Hepatocyte (in vitro differentiated cells): ENCODE data around the gene GAP43.

ENCODE experiments used
- EZH2 ChIP-seq: fragments of 200-600 bp; sonication (generic); IDR thresholded peaks from 2 replicates; pipeline ENCODE4 v1.6.1; 2016; ENCODE audit warnings: antibody characterized with exemption, mild to moderate bottlenecking, borderline replicate concordance
- TF ChIP-seq, protein P1 (sequence below): fragments of 200-600 bp; sonication (generic); IDR thresholded peaks from 2 replicates; pipeline ENCODE4 v1.5.1; 2016; ENCODE audit warnings: antibody characterized with exemption, mild to moderate bottlenecking; ENCODE audit not compliant: poor library complexity

DNA sequence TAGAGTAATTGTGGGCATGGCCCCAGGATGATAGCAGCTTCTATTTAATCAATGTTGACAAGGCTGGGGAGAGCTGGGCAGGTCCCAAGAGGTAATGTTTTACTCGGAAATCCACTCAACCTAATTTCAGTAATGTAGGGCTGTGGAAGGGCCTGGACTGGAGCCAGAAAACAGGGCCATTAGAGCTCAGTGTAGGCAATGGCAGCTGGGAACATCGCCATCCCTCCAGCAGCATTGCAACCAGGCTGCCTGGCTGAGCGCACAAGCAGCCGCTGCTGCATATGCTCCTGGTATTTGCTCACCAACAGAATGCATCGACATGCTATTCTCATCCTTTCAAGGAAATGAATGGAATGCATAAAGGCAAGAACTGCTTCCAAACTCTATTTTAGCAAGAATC is 90.0 kb downstream of the GAP43 start:
- TF ChIP-seq, protein P1, sequence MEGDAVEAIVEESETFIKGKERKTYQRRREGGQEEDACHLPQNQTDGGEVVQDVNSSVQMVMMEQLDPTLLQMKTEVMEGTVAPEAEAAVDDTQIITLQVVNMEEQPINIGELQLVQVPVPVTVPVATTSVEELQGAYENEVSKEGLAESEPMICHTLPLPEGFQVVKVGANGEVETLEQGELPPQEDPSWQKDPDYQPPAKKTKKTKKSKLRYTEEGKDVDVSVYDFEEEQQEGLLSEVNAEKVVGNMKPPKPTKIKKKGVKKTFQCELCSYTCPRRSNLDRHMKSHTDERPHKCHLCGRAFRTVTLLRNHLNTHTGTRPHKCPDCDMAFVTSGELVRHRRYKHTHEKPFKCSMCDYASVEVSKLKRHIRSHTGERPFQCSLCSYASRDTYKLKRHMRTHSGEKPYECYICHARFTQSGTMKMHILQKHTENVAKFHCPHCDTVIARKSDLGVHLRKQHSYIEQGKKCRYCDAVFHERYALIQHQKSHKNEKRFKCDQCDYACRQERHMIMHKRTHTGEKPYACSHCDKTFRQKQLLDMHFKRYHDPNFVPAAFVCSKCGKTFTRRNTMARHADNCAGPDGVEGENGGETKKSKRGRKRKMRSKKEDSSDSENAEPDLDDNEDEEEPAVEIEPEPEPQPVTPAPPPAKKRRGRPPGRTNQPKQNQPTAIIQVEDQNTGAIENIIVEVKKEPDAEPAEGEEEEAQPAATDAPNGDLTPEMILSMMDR, result no peak
- no peak for TF ChIP-seq EZH2
